HepG2 (cell line): ENCODE results near the gene TVP23A. TPM values are rescaled to one million over a fixed set of nuclear protein-coding genes. Genes with fewer than 3 reads are reported as not detected.

Experiments
- ASH2L ChIP-seq: fragments of 300-600, 200-600 bp; sonication (generic); IDR thresholded peaks from 2 replicates; pipeline ENCODE4 v1.7.0; 2017; ENCODE audit warnings: low read depth, mild to moderate bottlenecking, moderate library complexity, mixed read lengths, low read length; ENCODE audit not compliant: insufficient read length
- CEBPG ChIP-seq: IDR thresholded peaks from 2 replicates; pipeline ENCODE4 v1.6.1; 2016
- CTCF ChIP-seq: sonication (generic); formaldehyde crosslinking; IDR thresholded peaks from 2 replicates; pipeline ENCODE4 v1.5.0; 2020; ENCODE audit warnings: mild to moderate bottlenecking, missing genetic modification reagents, moderate library complexity
- DNMT1 ChIP-seq: sonication (generic); formaldehyde crosslinking; IDR thresholded peaks from 2 replicates; pipeline ENCODE4 v1.5.1; 2020; ENCODE audit warnings: mild to moderate bottlenecking, missing genetic modification reagents
- HDAC2 ChIP-seq: sonication (generic); formaldehyde crosslinking; IDR thresholded peaks from 2 replicates; pipeline ENCODE4 v1.4.0; 2020; ENCODE audit warnings: missing genetic modification reagents
- MTF2 ChIP-seq: sonication (generic); formaldehyde crosslinking; IDR thresholded peaks from 2 replicates; pipeline ENCODE4 v1.5.0; 2020; ENCODE audit warnings: missing genetic modification reagents, borderline replicate concordance
- SNAPC2 ChIP-seq: sonication (generic); formaldehyde crosslinking; IDR thresholded peaks from 2 replicates; pipeline ENCODE4 v1.8.1; 2022; ENCODE audit warnings: mild to moderate bottlenecking, missing genetic modification reagents
- TCF12 ChIP-seq, 2 experiments: fragments of 450-650 bp in 1 of 2; sonication (generic) in 1 of 2; formaldehyde crosslinking in 1 of 2; IDR thresholded peaks; 2 replicates each; pipeline versions ENCODE4 v1.6.1 to v1.8.0; 2017 to 2022; ENCODE audit warnings: antibody characterized with exemption in 1 of 2, mild to moderate bottlenecking in 1 of 2, missing genetic modification reagents in 1 of 2, moderate library complexity in 1 of 2
- ZBTB8A ChIP-seq: sonication (generic); formaldehyde crosslinking; IDR thresholded peaks from 2 replicates; pipeline ENCODE4 v1.4.0; 2020; ENCODE audit warnings: mild to moderate bottlenecking, low read depth, missing genetic modification reagents, borderline replicate concordance
- ZMAT5 ChIP-seq: sonication (generic); formaldehyde crosslinking; IDR thresholded peaks from 2 replicates; pipeline ENCODE4 v1.5.0; 2020; ENCODE audit warnings: mild to moderate bottlenecking, low read depth, missing genetic modification reagents, borderline replicate concordance
- ZNF235 ChIP-seq: sonication (generic); formaldehyde crosslinking; IDR thresholded peaks from 2 replicates; pipeline ENCODE4 v1.8.1; 2023; ENCODE audit warnings: mild to moderate bottlenecking, missing genetic modification reagents, borderline replicate concordance
- ZNF326 ChIP-seq: sonication (generic); formaldehyde crosslinking; IDR thresholded peaks from 2 replicates; pipeline ENCODE4 v1.4.0; 2020; ENCODE audit warnings: missing genetic modification reagents, borderline replicate concordance
- ZNF564 ChIP-seq: sonication (generic); formaldehyde crosslinking; IDR thresholded peaks from 2 replicates; pipeline ENCODE4 v1.8.1; 2023; ENCODE audit warnings: mild to moderate bottlenecking, missing genetic modification reagents
- ZNF597 ChIP-seq: sonication (generic); formaldehyde crosslinking; IDR thresholded peaks from 2 replicates; pipeline ENCODE4 v1.5.0; 2020; ENCODE audit warnings: missing genetic modification reagents
- ZNF7 ChIP-seq: IDR thresholded peaks from 2 replicates; pipeline ENCODE4 v1.6.1; 2016; ENCODE audit warnings: missing biosample characterization, missing genetic modification reagents
- ZNF883 ChIP-seq: sonication (generic); formaldehyde crosslinking; IDR thresholded peaks from 2 replicates; pipeline ENCODE4 v1.5.1; 2020; ENCODE audit warnings: mild to moderate bottlenecking, missing genetic modification reagents; ENCODE audit errors: not compliant biosample characterization
- polyA plus RNA-seq, 8 experiments: library from polyadenylated mRNA; depleted of rRNA in 3 of 8; stranded (reverse) in 7 of 8; unstranded in 1 of 8; fragments of >200 nt; fragmentation: Illumina TruSeq in 4 of 8; extraction: Trizol in 4 of 8; gene quantifications; 2 replicates each; pipeline versions ENCODE4 v1.2.1 to v1.2.3, GENCODE V29; 2011 to 2016; ENCODE audit warnings: low read depth in 4 of 8, missing spikeins in 1 of 8, mixed read lengths in 1 of 8; ENCODE audit not compliant: insufficient read depth in 1 of 8
- total RNA-seq, 5 experiments: library from RNA; depleted of rRNA; stranded (reverse); fragments of >200 nt; fragmentation: Illumina TruSeq; extraction: Trizol; gene quantifications; 2 replicates each; pipeline ENCODE4 v1.2.3, GENCODE V29; 2016; ENCODE audit warnings: low read depth in 1 of 5
- TF ChIP-seq, protein P1 (sequence below): sonication (generic); formaldehyde crosslinking; IDR thresholded peaks from 2 replicates; pipeline ENCODE4 v1.5.0; 2020; ENCODE audit warnings: mild to moderate bottlenecking, missing genetic modification reagents, borderline replicate concordance
- TF ChIP-seq, protein P2 (sequence below): sonication (generic); formaldehyde crosslinking; IDR thresholded peaks from 2 replicates; pipeline ENCODE4 v1.5.1; 2020; ENCODE audit warnings: missing genetic modification reagents, mild to moderate bottlenecking, borderline replicate concordance
- TF ChIP-seq, protein P3 (sequence below): sonication (generic); formaldehyde crosslinking; IDR thresholded peaks from 2 replicates; pipeline ENCODE4 v1.5.0; 2020; ENCODE audit warnings: missing genetic modification reagents, mild to moderate bottlenecking, borderline replicate concordance

The TVP23A gene
- total and polyA plus RNA-seq, 2 of the 13 experiments (the other 11 are each of a cell fraction or from before 2014, with no cell fraction given) = not detected

DNA sequence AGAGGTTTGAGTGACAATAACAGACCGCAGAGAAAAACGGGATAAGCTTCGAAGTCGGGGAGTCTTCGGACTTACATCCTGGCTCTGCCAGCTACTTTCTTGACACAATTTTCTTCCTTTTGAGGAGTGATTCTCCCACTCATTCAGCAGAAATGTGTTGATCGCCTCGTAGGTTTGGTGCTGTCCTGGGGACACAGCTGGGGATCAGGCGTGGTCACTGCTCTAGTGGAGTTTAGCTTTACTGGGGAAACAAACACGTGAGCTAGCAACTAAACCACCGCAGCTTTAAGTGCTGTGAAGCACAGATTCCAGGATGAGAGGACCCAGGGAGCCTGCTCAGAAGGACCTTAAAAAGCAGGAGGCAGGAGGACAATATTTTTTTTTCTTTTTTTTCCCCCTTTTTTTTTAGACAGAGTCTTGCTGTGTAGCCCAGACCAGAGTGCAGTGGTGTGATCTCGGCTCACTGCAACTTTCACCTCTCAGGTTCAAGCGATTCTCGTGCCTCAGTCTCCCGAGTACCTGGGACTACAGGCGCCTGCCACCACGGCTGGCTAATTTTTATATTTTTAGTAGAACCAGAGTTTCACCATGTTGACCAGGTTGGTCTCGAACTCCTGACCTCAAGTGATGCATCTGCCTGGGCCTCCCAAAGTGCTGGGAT, 74.1 kb downstream of the TVP23A start (continued):
- TF ChIP-seq, protein P1, sequence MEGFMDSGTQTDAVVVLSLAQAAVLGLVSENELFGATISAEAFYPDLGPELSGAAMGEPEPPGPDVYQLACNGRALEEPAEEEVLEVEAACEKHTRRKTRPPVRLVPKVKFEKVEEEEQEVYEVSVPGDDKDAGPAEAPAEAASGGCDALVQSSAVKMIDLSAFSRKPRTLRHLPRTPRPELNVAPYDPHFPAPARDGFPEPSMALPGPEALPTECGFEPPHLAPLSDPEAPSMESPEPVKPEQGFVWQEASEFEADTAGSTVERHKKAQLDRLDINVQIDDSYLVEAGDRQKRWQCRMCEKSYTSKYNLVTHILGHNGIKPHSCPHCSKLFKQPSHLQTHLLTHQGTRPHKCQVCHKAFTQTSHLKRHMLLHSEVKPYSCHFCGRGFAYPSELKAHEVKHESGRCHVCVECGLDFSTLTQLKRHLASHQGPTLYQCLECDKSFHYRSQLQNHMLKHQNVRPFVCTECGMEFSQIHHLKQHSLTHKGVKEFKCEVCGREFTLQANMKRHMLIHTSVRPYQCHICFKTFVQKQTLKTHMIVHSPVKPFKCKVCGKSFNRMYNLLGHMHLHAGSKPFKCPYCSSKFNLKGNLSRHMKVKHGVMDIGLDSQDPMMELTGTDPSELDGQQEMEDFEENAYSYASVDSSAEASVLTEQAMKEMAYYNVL = 0 out of 2 replicates have a peak, but pooled peaks have one; percentile 51
- TF ChIP-seq CEBPG (CRISPR knock-in tag) (0 out of 2 replicates have a peak, but pooled peaks have one; percentile 35), ZNF883 (CRISPR knock-in tag) (peak; percentile 30), SNAPC2 (CRISPR knock-in tag) (0 out of 2 replicates have a peak, but pooled peaks have one; percentile 43), TCF12 (IDR thresholded peaks at IDR 0.05) (no peak), TCF12 (CRISPR knock-in tag; IDR thresholded peaks at IDR 0.05) (peak; percentile 47; the same call in 1 of the 2 replicates), ZNF7 (CRISPR knock-in tag) (no peak), MTF2 (CRISPR knock-in tag) (peak; percentile 96; the same call in 1 of the 2 replicates), HDAC2 (no peak), CTCF (CRISPR knock-in tag) (0 out of 2 replicates have a peak, but pooled peaks have one; percentile 15), ZNF326 (CRISPR knock-in tag) (no peak), DNMT1 (CRISPR knock-in tag) (0 out of 2 replicates have a peak, but pooled peaks have one; percentile 11), ZBTB8A (CRISPR knock-in tag) (no peak), ASH2L (peak; percentile 15), ZNF564 (CRISPR knock-in tag) (peak; percentile 4; the same call in 1 of the 2 replicates), ZMAT5 (no peak), ZNF235 (0 out of 2 replicates have a peak, but pooled peaks have one; percentile 18), ZNF597 (CRISPR knock-in tag) (no peak)
- TF ChIP-seq, protein P2, sequence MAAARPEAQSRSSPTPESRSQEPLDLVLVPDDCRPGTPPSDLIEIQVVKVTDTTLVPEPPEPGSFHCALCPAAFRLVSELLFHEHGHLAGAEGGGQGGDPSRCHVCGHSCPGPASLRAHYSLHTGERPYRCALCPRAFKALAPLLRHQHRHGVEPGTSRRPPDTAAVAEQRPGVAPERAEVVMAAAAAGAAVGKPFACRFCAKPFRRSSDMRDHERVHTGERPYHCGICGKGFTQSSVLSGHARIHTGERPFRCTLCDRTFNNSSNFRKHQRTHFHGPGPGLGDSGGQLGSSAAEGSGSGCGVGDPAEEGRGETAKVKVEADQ (CRISPR knock-in tag) = no peak
- TF ChIP-seq, protein P3, sequence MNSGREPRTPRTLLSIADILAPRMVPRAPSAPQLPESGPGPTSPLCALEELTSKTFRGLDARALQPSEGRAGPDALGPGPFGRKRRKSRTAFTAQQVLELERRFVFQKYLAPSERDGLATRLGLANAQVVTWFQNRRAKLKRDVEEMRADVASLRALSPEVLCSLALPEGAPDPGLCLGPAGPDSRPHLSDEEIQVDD (CRISPR knock-in tag) = 0 out of 2 replicates have a peak, but pooled peaks have one; percentile 44
